Measurements from ENCODE around the gene SUPT20HL2. TPM values are rescaled to one million over a fixed set of nuclear protein-coding genes. Genes with fewer than 3 reads are reported as not detected.

Gene SUPT20HL2
- total RNA-seq, 1 experiment from 2014 or later = not detected

GRCh38 chrX:24283127-24283794 is 30.6 kb downstream of the SUPT20HL2 start:
- no peaks in the 10 kb centered on the region for H3K36me3 Mint-ChIP-seq (ENCODE audit: insufficient read depth, unreplicated experiment)
- H3K4me3 Mint-ChIP-seq (ENCODE audit: unreplicated experiment) = no peak overlapping the region
- intact Hi-C loops (cut with micrococcal nuclease; ENCODE audit: unreplicated experiment) = no loop called here
- H3K9me3 Mint-ChIP-seq (ENCODE audit: unreplicated experiment) = no peaks in the 10 kb centered on the region
- Histone ChIP-seq H3K36me3 (ENCODE audit: control insufficient read depth, insufficient read depth, low read length) (no peaks in the 10 kb centered on the region), H3K4me1 (no peaks in the 10 kb centered on the region), H3K4me3 (ENCODE audit: low read depth, low read length) (no peak overlapping the region), H3K9me3 (no peaks in the 10 kb centered on the region), H3K27me3 (replicated peaks; ENCODE audit: control insufficient read depth, insufficient read depth, low read length) (no peaks in the 10 kb centered on the region)
- CTCF ChIA-PET = no interaction called here
- BruUV-seq (replicated peaks) = no TSS peak
- H3K4me1 Mint-ChIP-seq (ENCODE audit: low read depth, unreplicated experiment) = peaks cover 7% of the 10 kb centered on the region
- TF ChIP-seq CTCF (IDR thresholded peaks at IDR 0.05; ENCODE audit: insufficient read depth in 1 of 2, low read depth in 1 of 2, low read length in 1 of 2, severe bottlenecking in 1 of 2, unreplicated experiment in 1 of 2) = no peak
- POLR2A ChIA-PET = no interaction called here
- DNase-seq = no peak
- no peaks in the 10 kb centered on the region for H3K27me3 Mint-ChIP-seq (ENCODE audit: insufficient read depth, unreplicated experiment)
- H3K27ac Mint-ChIP-seq (ENCODE audit: unreplicated experiment) = no peak overlapping the region

- CTCF ChIA-PET = no interaction called here
- peaks cover 7% of the 10 kb centered on the region for H3K4me1 Mint-ChIP-seq (ENCODE audit: low read depth, unreplicated experiment)
Measured at GRCh38 chrX:24282381-24283126, 31.3 kb downstream of the SUPT20HL2 start.

DNA sequence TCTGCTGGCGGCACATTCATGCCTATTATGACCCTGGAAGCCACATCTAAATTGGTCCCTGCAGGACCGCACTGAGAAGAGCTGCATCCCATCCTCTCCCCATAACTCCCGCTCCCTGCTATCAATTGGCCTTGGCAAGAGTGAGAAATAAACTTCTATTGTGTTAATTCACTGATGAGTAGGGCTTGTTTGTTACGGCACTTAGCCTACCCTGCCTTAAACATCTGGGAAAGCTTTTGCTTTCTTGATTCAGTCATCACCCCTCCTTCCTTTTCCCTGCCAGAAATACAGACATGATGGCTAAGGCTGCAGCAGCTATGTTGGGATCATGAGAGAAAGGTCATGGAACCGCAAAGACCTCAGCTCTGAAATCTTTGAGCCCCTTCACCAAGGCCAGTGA is 36.5 kb downstream of the SUPT20HL2 start:
- no peaks in the 10 kb centered on the region for H3K36me3 ChIP-seq (ENCODE audit: control insufficient read depth, insufficient read depth, low read length)
- H3K4me1 Mint-ChIP-seq (ENCODE audit: low read depth, unreplicated experiment) = peaks cover 7% of the 10 kb centered on the region
- no peaks in the 10 kb centered on the region for H3K27me3 ChIP-seq (replicated peaks; ENCODE audit: control insufficient read depth, insufficient read depth, low read length)
- TF ChIP-seq CTCF (IDR thresholded peaks at IDR 0.05; ENCODE audit: insufficient read depth in 1 of 2, low read depth in 1 of 2, low read length in 1 of 2, severe bottlenecking in 1 of 2, unreplicated experiment in 1 of 2) = no peak
- ChIA-PET POLR2A (no interaction called here), CTCF (no interaction called here)
- no TSS peak for BruUV-seq (replicated peaks)
- H3K27ac Mint-ChIP-seq (ENCODE audit: unreplicated experiment) = no peak overlapping the region
- intact Hi-C loops (cut with micrococcal nuclease; ENCODE audit: unreplicated experiment) = no loop called here
- no peak overlapping the region for H3K4me3 Mint-ChIP-seq (ENCODE audit: unreplicated experiment)
- no peaks in the 10 kb centered on the region for H3K9me3 ChIP-seq
- no peaks in the 10 kb centered on the region for H3K4me1 ChIP-seq
- no peak for DNase-seq
- H3K36me3 Mint-ChIP-seq (ENCODE audit: insufficient read depth, unreplicated experiment) = no peaks in the 10 kb centered on the region
- H3K4me3 ChIP-seq (ENCODE audit: low read depth, low read length) = no peak overlapping the region
- no peaks in the 10 kb centered on the region for H3K27me3 Mint-ChIP-seq (ENCODE audit: insufficient read depth, unreplicated experiment)
- H3K9me3 Mint-ChIP-seq (ENCODE audit: unreplicated experiment) = no peaks in the 10 kb centered on the region

More at GRCh38 chrX:24282381-24283126, 31.3 kb downstream of the SUPT20HL2 start:
- POLR2A ChIA-PET = no interaction called here
- no TSS peak for BruUV-seq (replicated peaks)
- Histone ChIP-seq H3K27me3 (replicated peaks; ENCODE audit: control insufficient read depth, insufficient read depth, low read length) (no peaks in the 10 kb centered on the region), H3K4me1 (no peaks in the 10 kb centered on the region), H3K9me3 (no peaks in the 10 kb centered on the region), H3K36me3 (ENCODE audit: control insufficient read depth, insufficient read depth, low read length) (no peaks in the 10 kb centered on the region), H3K4me3 (ENCODE audit: low read depth, low read length) (no peak overlapping the region)
- no peak for DNase-seq
- Mint-ChIP-seq H3K36me3 (ENCODE audit: insufficient read depth, unreplicated experiment) (no peaks in the 10 kb centered on the region), H3K9me3 (ENCODE audit: unreplicated experiment) (no peaks in the 10 kb centered on the region), H3K4me3 (ENCODE audit: unreplicated experiment) (no peak overlapping the region), H3K27me3 (ENCODE audit: insufficient read depth, unreplicated experiment) (no peaks in the 10 kb centered on the region), H3K27ac (ENCODE audit: unreplicated experiment) (no peak overlapping the region)
- intact Hi-C loops (cut with micrococcal nuclease; ENCODE audit: unreplicated experiment) = no loop called here
- TF ChIP-seq CTCF (IDR thresholded peaks at IDR 0.05; ENCODE audit: insufficient read depth in 1 of 2, low read depth in 1 of 2, low read length in 1 of 2, severe bottlenecking in 1 of 2, unreplicated experiment in 1 of 2) = no peak
